ENCODE measurements around the gene ICAM1.
A peak's percentile ranks its signal among the peaks of the same experiment; 100 is the strongest.

Gene ICAM1

GRCh38 chr19:10328558-10329429 is 57.9 kb downstream of the ICAM1 start:
- no peak for DNase-seq

- DNase-seq = no peak
Measured at GRCh38 chr19:10329555-10329954, 58.6 kb downstream of the ICAM1 start.

GRCh38 chr19:10332158-10332964 is 61.4 kb downstream of the ICAM1 start:
- DNase-seq = no peak

- peak; percentile 99 for DNase-seq
Measured at GRCh38 chr19:10332965-10333757, 62.2 kb downstream of the ICAM1 start, which contains the start of gene RAVER1. Gene RAVER1, minus strand, starts transcription at chr19:10333529. Its CDS starts 22 bp downstream, at chr19:10333507.

GRCh38 chr19:10333758-10334587 is 63.1 kb downstream of the ICAM1 start:
- no peak for DNase-seq

GRCh38 chr19:10334588-10335351 is 63.9 kb downstream of the ICAM1 start:
- peak; percentile 54 for DNase-seq

GRCh38 chr19:10335352-10335985 is 64.5 kb downstream of the ICAM1 start:
- no peak for DNase-seq
